HEK293 (cell line): ENCODE measurements around the gene ZMYM2.

ENCODE experiments used
- CTCF ChIA-PET: fragments of 350-600 bp; formaldehyde crosslinking; extraction: SDS; loops from one replicate; lab custom pipeline; 2021; ENCODE audit warnings: antibody characterized with exemption; lab: Yijun Ruan, JAX
- POLR2A ChIA-PET: fragments of 300-600 bp; formaldehyde crosslinking; extraction: SDS; loops from one replicate; lab custom pipeline; 2020; ENCODE audit warnings: antibody characterized with exemption, inconsistent platforms; lab: Yijun Ruan, JAX
- H3K27ac ChIP-seq: fragments of 200-500 bp; sonication (Bioruptor generic); 2 replicates; pipeline ENCODE4 v1.5.1; 2014; ENCODE audit warnings: low read depth, low read length, control low read depth, inconsistent platforms; ENCODE audit errors: extremely low read depth
- H3K36me3 ChIP-seq, 2 experiments: fragments of 200-500 bp in 1 of 2; sonication (Bioruptor generic) in 1 of 2; 1 replicate in 1 of 2; 2 replicates in 1 of 2; pipeline ENCODE4 v1.5.1; 2014 to 2017; ENCODE audit warnings: inconsistent platforms in 2 of 2, low read length in 2 of 2; ENCODE audit not compliant: control insufficient read depth in 2 of 2, insufficient read depth in 1 of 2
- H3K4me1 ChIP-seq: fragments of 200-500 bp; sonication (Bioruptor generic); 2 replicates; pipeline ENCODE4 v1.5.1; 2014; ENCODE audit warnings: mild to moderate bottlenecking, low read length, inconsistent platforms; ENCODE audit not compliant: control insufficient read depth, insufficient read depth
- H3K4me3 ChIP-seq: 2 replicates; pipeline ENCODE4 v1.5.1; 2011; ENCODE audit warnings: low read depth, mild to moderate bottlenecking, control low read depth, low read length, moderate library complexity
- H3K9me3 ChIP-seq: fragments of 200-500 bp; sonication (Bioruptor generic); 2 replicates; pipeline ENCODE4 v1.5.1; 2014; ENCODE audit warnings: low read depth, low read length, inconsistent platforms; ENCODE audit not compliant: control insufficient read depth, insufficient read depth
- FEZF1 ChIP-seq: fragments of 450-650 bp; formaldehyde crosslinking; IDR thresholded peaks from 2 replicates; pipeline ENCODE4 v1.5.1; 2016; ENCODE audit warnings: missing biosample characterization, missing genetic modification characterization
- GLI2 ChIP-seq: fragments of 450-650 bp; formaldehyde crosslinking; IDR thresholded peaks from 2 replicates; pipeline ENCODE4; 2017; ENCODE audit warnings: missing biosample characterization, missing genetic modification characterization, low read depth, borderline replicate concordance
- GLIS1 ChIP-seq: fragments of 450-650 bp; formaldehyde crosslinking; IDR thresholded peaks from 2 replicates; pipeline ENCODE4 v1.5.1; 2016; ENCODE audit warnings: missing biosample characterization, missing genetic modification characterization
- KLF9 ChIP-seq: fragments of 450-650 bp; formaldehyde crosslinking; IDR thresholded peaks from 2 replicates; pipeline ENCODE4 v1.5.1; 2016; ENCODE audit warnings: missing biosample characterization, missing genetic modification characterization, low read depth
- MZF1 ChIP-seq: fragments of 450-650 bp; formaldehyde crosslinking; IDR thresholded peaks from 2 replicates; pipeline ENCODE4 v1.5.1; 2017; ENCODE audit warnings: missing biosample characterization, missing genetic modification characterization, borderline replicate concordance
- REPIN1 ChIP-seq: fragments of 450-650 bp; formaldehyde crosslinking; IDR thresholded peaks from 2 replicates; pipeline ENCODE4 v1.5.1; 2017; ENCODE audit warnings: missing biosample characterization, missing genetic modification characterization, low read depth
- SP7 ChIP-seq: fragments of 450-650 bp; formaldehyde crosslinking; IDR thresholded peaks from 2 replicates; pipeline ENCODE4 v1.5.1; 2016; ENCODE audit warnings: missing biosample characterization, missing genetic modification characterization
- ZFP37 ChIP-seq: fragments of 450-650 bp; formaldehyde crosslinking; IDR thresholded peaks from 2 replicates; pipeline ENCODE4 v1.5.1; 2016; ENCODE audit warnings: missing biosample characterization, missing genetic modification characterization
- ZNF114 ChIP-seq: fragments of 450-650 bp; formaldehyde crosslinking; IDR thresholded peaks from 2 replicates; pipeline ENCODE4 v1.5.0; 2017; ENCODE audit warnings: missing biosample characterization, missing genetic modification characterization
- ZNF214 ChIP-seq: fragments of 450-650 bp; formaldehyde crosslinking; IDR thresholded peaks from 2 replicates; pipeline ENCODE4 v1.5.1; 2017; ENCODE audit warnings: missing biosample characterization, mild to moderate bottlenecking, missing genetic modification characterization, borderline replicate concordance
- ZNF239 ChIP-seq: fragments of 450-650 bp; formaldehyde crosslinking; IDR thresholded peaks from 2 replicates; pipeline ENCODE4 v1.5.1; 2016; ENCODE audit warnings: missing biosample characterization, missing genetic modification characterization
- ZNF311 ChIP-seq: fragments of 450-650 bp; formaldehyde crosslinking; IDR thresholded peaks from 2 replicates; pipeline ENCODE4 v1.5.1; 2017; ENCODE audit warnings: missing biosample characterization, missing genetic modification characterization, borderline replicate concordance
- ZNF335 ChIP-seq: fragments of 450-650 bp; formaldehyde crosslinking; conservative IDR thresholded peaks from 2 replicates; pipeline ENCODE4 v1.5.1; 2016; ENCODE audit warnings: missing biosample characterization, missing genetic modification characterization
- ZNF354C ChIP-seq: fragments of 450-650 bp; formaldehyde crosslinking; IDR thresholded peaks from 2 replicates; pipeline ENCODE4 v1.5.1; 2016; ENCODE audit warnings: missing biosample characterization, missing genetic modification characterization, low read depth, borderline replicate concordance
- ZNF366 ChIP-seq: fragments of 450-650 bp; formaldehyde crosslinking; conservative IDR thresholded peaks from 2 replicates; pipeline ENCODE4 v1.5.1; 2016; ENCODE audit warnings: missing biosample characterization, missing genetic modification characterization
- ZNF521 ChIP-seq: fragments of 450-650 bp; formaldehyde crosslinking; IDR thresholded peaks from 2 replicates; pipeline ENCODE4 v1.5.1; 2017; ENCODE audit warnings: missing biosample characterization, mild to moderate bottlenecking, missing genetic modification characterization
- ZNF561 ChIP-seq: fragments of 450-650 bp; IDR thresholded peaks from 2 replicates; pipeline ENCODE4 v1.5.1; 2018; ENCODE audit warnings: missing biosample characterization, missing genetic modification characterization, borderline replicate concordance
- ZNF600 ChIP-seq: fragments of 450-650 bp; formaldehyde crosslinking; IDR thresholded peaks from 2 replicates; pipeline ENCODE4 v1.5.1; 2016; ENCODE audit warnings: missing biosample characterization, missing genetic modification characterization
- ZNF624 ChIP-seq: fragments of 450-650 bp; formaldehyde crosslinking; IDR thresholded peaks from 2 replicates; pipeline ENCODE4 v1.5.1; 2017; ENCODE audit warnings: missing biosample characterization, missing genetic modification characterization
- ZNF626 ChIP-seq: fragments of 450-650 bp; sonication (Bioruptor Pico); formaldehyde crosslinking; IDR thresholded peaks from 2 replicates; pipeline ENCODE4 v1.5.1; 2018; ENCODE audit warnings: missing biosample characterization, missing genetic modification characterization, inconsistent platforms
- ZNF629 ChIP-seq: fragments of 450-650 bp; formaldehyde crosslinking; IDR thresholded peaks from 2 replicates; pipeline ENCODE4 v1.5.1; 2017; ENCODE audit warnings: missing biosample characterization, missing genetic modification characterization
- ZNF76 ChIP-seq: fragments of 450-650 bp; formaldehyde crosslinking; IDR thresholded peaks from 2 replicates; pipeline ENCODE4; 2016; ENCODE audit warnings: low read depth, missing biosample characterization, missing genetic modification characterization, borderline replicate concordance
- ZNF791 ChIP-seq: fragments of 450-650 bp; formaldehyde crosslinking; IDR thresholded peaks from 2 replicates; pipeline ENCODE4 v1.5.1; 2016; ENCODE audit warnings: missing biosample characterization, missing genetic modification characterization
- ZNF830 ChIP-seq: fragments of 450-650 bp; IDR thresholded peaks from 2 replicates; pipeline ENCODE4 v1.5.0; 2018; ENCODE audit warnings: missing biosample characterization, missing genetic modification characterization, low read depth, mild to moderate bottlenecking, moderate library complexity
- TF ChIP-seq, protein P1 (sequence below): fragments of 450-650 bp; formaldehyde crosslinking; IDR thresholded peaks from 2 replicates; pipeline ENCODE4 v1.5.1; 2016; ENCODE audit warnings: missing biosample characterization, missing genetic modification characterization
- TF ChIP-seq, protein P2 (sequence below): fragments of 450-650 bp; formaldehyde crosslinking; IDR thresholded peaks from 2 replicates; pipeline ENCODE4 v1.5.1; 2017; ENCODE audit warnings: missing biosample characterization, missing genetic modification characterization
- TF ChIP-seq, protein P3 (sequence below): fragments of 450-650 bp; formaldehyde crosslinking; conservative IDR thresholded peaks from 2 replicates; pipeline ENCODE4 v1.5.1; 2016; ENCODE audit warnings: low read depth, missing biosample characterization, missing genetic modification characterization

ZMYM2 gene

DNA sequence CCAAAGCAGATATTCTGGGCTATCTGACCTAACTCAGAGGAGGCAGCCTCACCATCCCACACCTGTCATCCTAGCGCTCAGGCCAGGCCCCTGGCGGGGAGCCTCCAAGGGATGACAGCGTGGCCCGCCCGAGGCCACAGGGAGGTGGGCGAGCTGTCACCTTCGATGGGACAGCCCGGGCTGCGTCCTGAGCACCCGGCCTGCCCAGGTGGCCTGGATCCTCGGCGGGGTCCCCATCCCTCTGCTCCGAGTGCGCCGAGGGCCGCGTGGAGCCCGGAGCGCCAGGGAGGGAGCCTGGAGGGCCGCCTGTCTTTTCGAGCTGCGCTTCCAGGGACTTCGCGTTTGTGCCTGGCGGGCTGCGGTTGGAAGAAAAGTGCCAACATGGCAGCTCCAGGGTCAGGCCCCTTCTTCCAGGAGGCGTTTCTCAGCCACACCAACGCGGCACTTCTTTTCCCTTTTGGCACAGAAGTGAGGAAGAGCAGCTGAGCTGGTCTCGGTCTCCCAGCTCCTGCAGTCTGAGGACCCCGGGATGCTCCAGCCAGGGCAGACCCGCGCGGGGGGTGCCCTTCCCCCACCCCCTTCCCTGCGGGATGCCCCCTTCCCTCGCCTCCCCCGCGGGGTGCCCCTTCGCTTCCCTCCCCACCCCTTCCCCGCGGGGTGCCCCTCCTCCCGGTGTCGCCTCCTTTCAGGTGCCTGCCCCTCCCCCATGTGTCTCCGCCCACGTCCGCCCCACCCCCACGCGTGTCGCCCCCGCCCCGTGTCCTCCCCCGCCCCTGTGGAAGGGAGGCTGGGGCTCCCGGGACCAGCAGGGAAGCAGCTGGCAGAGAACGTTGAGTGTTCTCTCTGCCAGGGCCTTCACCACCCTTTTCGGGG is 160.0 kb downstream of the ZMYM2 start (continued):
- TF ChIP-seq FEZF1 (tag by site-specific recombination) (peak; percentile 32; the same call in 1 of the 2 replicates), ZNF600 (peak; percentile 32; the same call in 1 of the 2 replicates), MZF1 (tag by site-specific recombination) (no peak), GLI2 (tag by site-specific recombination) (no peak), ZNF335 (tag by site-specific recombination) (peak; percentile 93), ZNF629 (tag by site-specific recombination) (no peak), ZNF830 (tag by site-specific recombination) (no peak), ZNF354C (tag by site-specific recombination) (no peak), GLIS1 (tag by site-specific recombination) (peak; percentile 80; the same call in 1 of the 2 replicates), ZNF114 (tag by site-specific recombination) (no peak), KLF9 (tag by site-specific recombination) (0 out of 2 replicates have a peak, but pooled peaks have one; percentile 25), ZNF626 (tag by site-specific recombination) (no peak), ZNF624 (no peak), ZNF311 (tag by site-specific recombination) (no peak), ZNF561 (tag by site-specific recombination) (peak; percentile 61; the same call in 1 of the 2 replicates), ZNF366 (peak; percentile 38), ZNF239 (tag by site-specific recombination) (no peak), ZNF791 (tag by site-specific recombination) (no peak), SP7 (tag by site-specific recombination) (peak; percentile 61)
- TF ChIP-seq, protein P1, sequence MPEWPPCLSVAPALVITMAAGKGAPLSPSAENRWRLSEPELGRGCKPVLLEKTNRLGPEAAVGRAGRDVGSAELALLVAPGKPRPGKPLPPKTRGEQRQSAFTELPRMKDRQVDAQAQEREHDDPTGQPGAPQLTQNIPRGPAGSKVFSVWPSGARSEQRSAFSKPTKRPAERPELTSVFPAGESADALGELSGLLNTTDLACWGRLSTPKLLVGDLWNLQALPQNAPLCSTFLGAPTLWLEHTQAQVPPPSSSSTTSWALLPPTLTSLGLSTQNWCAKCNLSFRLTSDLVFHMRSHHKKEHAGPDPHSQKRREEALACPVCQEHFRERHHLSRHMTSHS (tag by site-specific recombination): no peak

DNA sequence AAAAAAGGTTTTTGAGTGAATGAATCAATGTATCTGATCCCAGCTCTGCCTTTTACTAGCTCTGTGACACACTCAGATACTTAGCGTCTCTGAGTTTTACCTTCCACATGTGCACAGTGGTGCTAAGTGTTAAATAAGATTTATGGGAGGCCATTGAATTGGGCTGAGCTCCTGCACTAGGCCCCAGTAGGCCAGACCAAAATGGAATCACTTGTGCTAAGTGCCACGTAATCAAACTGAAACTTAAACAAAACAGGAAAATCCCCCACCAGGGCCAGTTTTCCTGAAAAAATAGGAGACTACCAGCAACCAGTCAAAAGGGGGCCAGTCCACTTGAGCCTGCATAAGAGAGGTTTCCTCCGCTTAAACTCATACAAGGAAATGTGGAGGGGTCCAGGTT is 161.4 kb downstream of the ZMYM2 start:
- no peak overlapping the region for H3K27ac ChIP-seq
- ChIA-PET POLR2A (interaction anchor here (2.4 kb wide), 1 partner anchor 8 kb away, joined by 10 read pairs; no protein-coding TSS in a partner anchor), CTCF (no interaction called here)
- H3K36me3 ChIP-seq: no peaks in the 10 kb centered on the region
- H3K4me3 ChIP-seq: no peak overlapping the region
- TF ChIP-seq, protein P2, sequence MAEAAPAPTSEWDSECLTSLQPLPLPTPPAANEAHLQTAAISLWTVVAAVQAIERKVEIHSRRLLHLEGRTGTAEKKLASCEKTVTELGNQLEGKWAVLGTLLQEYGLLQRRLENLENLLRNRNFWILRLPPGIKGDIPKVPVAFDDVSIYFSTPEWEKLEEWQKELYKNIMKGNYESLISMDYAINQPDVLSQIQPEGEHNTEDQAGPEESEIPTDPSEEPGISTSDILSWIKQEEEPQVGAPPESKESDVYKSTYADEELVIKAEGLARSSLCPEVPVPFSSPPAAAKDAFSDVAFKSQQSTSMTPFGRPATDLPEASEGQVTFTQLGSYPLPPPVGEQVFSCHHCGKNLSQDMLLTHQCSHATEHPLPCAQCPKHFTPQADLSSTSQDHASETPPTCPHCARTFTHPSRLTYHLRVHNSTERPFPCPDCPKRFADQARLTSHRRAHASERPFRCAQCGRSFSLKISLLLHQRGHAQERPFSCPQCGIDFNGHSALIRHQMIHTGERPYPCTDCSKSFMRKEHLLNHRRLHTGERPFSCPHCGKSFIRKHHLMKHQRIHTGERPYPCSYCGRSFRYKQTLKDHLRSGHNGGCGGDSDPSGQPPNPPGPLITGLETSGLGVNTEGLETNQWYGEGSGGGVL (tag by site-specific recombination): no peak
- TF ChIP-seq ZNF214 (no peak), ZFP37 (tag by site-specific recombination) (no peak), REPIN1 (tag by site-specific recombination) (no peak), ZNF76 (tag by site-specific recombination) (no peak), ZNF521 (tag by site-specific recombination) (no peak)
- TF ChIP-seq, protein P3, sequence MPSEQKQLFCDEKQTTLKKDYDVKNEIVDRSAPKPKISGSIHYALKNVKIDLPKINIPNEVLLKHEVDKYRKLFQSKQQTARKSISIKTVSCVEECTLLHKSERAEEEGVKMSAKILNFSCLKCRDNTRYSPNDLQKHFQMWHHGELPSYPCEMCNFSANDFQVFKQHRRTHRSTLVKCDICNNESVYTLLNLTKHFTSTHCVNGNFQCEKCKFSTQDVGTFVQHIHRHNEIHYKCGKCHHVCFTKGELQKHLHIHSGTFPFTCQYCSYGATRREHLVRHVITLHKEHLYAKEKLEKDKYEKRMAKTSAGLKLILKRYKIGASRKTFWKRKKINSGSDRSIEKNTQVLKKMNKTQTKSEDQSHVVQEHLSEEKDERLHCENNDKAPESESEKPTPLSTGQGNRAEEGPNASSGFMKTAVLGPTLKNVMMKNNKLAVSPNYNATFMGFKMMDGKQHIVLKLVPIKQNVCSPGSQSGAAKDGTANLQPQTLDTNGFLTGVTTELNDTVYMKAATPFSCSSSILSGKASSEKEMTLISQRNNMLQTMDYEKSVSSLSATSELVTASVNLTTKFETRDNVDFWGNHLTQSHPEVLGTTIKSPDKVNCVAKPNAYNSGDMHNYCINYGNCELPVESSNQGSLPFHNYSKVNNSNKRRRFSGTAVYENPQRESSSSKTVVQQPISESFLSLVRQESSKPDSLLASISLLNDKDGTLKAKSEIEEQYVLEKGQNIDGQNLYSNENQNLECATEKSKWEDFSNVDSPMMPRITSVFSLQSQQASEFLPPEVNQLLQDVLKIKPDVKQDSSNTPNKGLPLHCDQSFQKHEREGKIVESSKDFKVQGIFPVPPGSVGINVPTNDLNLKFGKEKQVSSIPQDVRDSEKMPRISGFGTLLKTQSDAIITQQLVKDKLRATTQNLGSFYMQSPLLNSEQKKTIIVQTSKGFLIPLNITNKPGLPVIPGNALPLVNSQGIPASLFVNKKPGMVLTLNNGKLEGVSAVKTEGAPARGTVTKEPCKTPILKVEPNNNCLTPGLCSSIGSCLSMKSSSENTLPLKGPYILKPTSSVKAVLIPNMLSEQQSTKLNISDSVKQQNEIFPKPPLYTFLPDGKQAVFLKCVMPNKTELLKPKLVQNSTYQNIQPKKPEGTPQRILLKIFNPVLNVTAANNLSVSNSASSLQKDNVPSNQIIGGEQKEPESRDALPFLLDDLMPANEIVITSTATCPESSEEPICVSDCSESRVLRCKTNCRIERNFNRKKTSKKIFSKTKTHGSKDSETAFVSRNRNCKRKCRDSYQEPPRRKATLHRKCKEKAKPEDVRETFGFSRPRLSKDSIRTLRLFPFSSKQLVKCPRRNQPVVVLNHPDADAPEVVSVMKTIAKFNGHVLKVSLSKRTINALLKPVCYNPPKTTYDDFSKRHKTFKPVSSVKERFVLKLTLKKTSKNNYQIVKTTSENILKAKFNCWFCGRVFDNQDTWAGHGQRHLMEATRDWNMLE: no peak
- H3K4me1 ChIP-seq: no peaks in the 10 kb centered on the region
- no peaks in the 10 kb centered on the region for H3K9me3 ChIP-seq
